Measurements from ENCODE around the gene PMM1.
"Not testable (repeated sequence)": the region's sequence is repeated elsewhere in the genome, so short reads cannot be mapped to it uniquely, and the experiment has no call there.

The PMM1 gene

DNA sequence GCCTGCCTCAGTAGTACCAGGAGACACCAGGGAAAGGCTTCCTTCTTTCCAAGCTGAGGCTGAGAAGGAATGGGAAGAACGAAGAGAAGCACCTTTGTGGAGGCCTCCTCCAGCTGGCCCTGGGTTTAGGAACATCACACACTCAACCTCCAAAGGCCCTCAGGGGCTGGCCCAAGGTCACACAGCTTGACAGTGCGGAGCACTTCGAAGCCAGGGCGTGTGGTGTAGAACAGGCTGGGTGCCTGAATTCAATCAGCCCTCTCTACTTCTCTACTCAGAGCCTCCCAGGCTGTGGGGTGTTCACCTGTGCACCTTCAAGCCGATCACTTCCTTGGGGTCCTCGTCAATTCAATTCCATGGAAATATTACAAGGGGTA is 29.6 kb downstream of the PMM1 start:
- DNase-seq (ENCODE audit: low read depth) = no peak
- peak overlapping the region; percentile 10 for H3K4me3 ChIP-seq (ENCODE audit: low read depth, low read length)
- in situ Hi-C loops (cut with HindIII; ENCODE audit: low sequenced_read_pairs) = loop anchor here (5.0 kb wide), 1 partner anchor 42 kb away; no protein-coding TSS in a partner anchor
- TF ChIP-seq CTCF (IDR thresholded peaks at IDR 0.05; ENCODE audit: low read depth, low read length, missing control alignments) = no peak

DNA sequence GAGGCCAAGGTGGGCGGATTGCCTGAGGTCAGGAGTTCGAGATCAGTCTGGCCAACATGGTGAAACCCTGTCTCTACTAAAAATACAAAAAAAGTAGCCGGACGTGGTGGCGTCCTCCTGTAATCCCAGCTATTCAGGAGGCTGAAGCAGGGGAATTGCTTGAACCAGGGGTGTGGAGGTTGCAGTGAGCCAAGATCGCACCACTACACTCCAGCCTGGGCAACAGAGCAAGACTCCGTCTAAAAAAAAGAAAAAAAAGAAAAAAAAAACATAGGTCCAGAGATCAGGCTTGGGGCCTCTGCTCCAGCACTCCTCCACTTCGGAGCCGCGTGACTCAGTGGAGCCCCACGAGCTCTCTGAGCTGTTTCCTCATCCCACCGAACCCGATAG is 31.4 kb downstream of the PMM1 start:
- DNase-seq (ENCODE audit: low read depth); in situ Hi-C loops (cut with HindIII; ENCODE audit: low sequenced_read_pairs); H3K4me3 ChIP-seq (ENCODE audit: low read depth, low read length): not testable (repeated sequence)

GRCh38 chr22:41557401-41558240 is 32.0 kb downstream of the PMM1 start:
- no peak overlapping the region for H3K4me3 ChIP-seq (ENCODE audit: low read depth, low read length)
- in situ Hi-C loops (cut with HindIII; ENCODE audit: low sequenced_read_pairs) = no loop called here
- TF ChIP-seq CTCF (IDR thresholded peaks at IDR 0.05; ENCODE audit: low read depth, low read length, missing control alignments) = no peak
- DNase-seq (ENCODE audit: low read depth) = no peak

DNA sequence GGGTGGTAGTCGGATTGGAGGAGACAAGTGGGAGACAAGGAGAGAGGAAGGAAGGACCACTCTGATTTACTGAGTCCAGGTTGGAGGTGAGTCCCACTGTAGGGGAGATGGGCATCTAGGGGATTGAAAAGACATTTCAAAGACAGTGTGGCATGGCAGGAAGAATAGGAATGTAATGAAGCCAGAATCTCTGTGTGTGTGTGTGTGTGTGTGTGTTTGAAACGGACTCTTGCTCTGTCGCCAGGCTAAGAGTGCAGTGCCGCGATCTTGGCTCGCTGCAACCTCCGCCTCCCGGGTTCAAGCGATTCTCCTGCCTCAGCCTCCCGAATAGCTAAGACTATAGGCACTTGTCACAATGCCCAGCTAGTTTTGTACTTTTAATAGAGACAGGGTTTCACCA is 33.1 kb downstream of the PMM1 start:
- H3K4me3 ChIP-seq (ENCODE audit: low read depth, low read length) = no peak overlapping the region
- in situ Hi-C loops (cut with HindIII; ENCODE audit: low sequenced_read_pairs) = no loop called here
- TF ChIP-seq CTCF (IDR thresholded peaks at IDR 0.05; ENCODE audit: low read depth, low read length, missing control alignments) = no peak
- DNase-seq (ENCODE audit: low read depth) = no peak

- TF ChIP-seq CTCF (IDR thresholded peaks at IDR 0.05; ENCODE audit: low read depth, low read length, missing control alignments) = no peak
- DNase-seq (ENCODE audit: low read depth) = no peak
- H3K4me3 ChIP-seq (ENCODE audit: low read depth, low read length) = no peak overlapping the region
- in situ Hi-C loops (cut with HindIII; ENCODE audit: low sequenced_read_pairs) = no loop called here
These were observed 34.2 kb downstream of the PMM1 start for GRCh38 chr22:41555325-41555982.

- in situ Hi-C loops (cut with HindIII; ENCODE audit: low sequenced_read_pairs) = no loop called here
- no peak for TF ChIP-seq CTCF (IDR thresholded peaks at IDR 0.05; ENCODE audit: low read depth, low read length, missing control alignments)
- DNase-seq (ENCODE audit: low read depth) = no peak
- H3K4me3 ChIP-seq (ENCODE audit: low read depth, low read length) = no peak overlapping the region
These were observed 37.6 kb downstream of the PMM1 start for GRCh38 chr22:41551877-41552582.
